GM23338 (cell line): ENCODE results near the gene PEPD. TPM values are rescaled to one million over a fixed set of nuclear protein-coding genes. Genes with fewer than 3 reads are reported as not detected.

Source experiments
- ATAC-seq: fragments of 200-7000 bp; cut with Tn5 transposase; 3 replicates; pipeline ENCODE4 v1.9.1; 2020
- DNase-seq: peaks from one replicate; pipeline ENCODE4 v3.0.0-alpha.2; 2015; ENCODE audit warnings: low spot score
- H2AFZ ChIP-seq: fragments of 200-600 bp; sonication (generic); 2 replicates; pipeline ENCODE4 v1.8.0; 2016; ENCODE audit warnings: antibody characterized with exemption, mild to moderate bottlenecking, moderate library complexity
- H3F3A ChIP-seq: fragments of 200-600 bp; sonication (generic); replicated peaks from 2 replicates; pipeline ENCODE4 v1.8.0; 2017; ENCODE audit warnings: antibody characterized with exemption, mixed run types, low read depth
- H3K27ac ChIP-seq: fragments of 200-600 bp; sonication (generic); 2 replicates; pipeline ENCODE4 v1.6.1; 2016; ENCODE audit warnings: low read depth
- H3K27me3 ChIP-seq: fragments of 200-600 bp; sonication (generic); 2 replicates; pipeline ENCODE4 v1.8.0; 2016; ENCODE audit warnings: mild to moderate bottlenecking, mixed run types, moderate library complexity; ENCODE audit not compliant: insufficient read depth
- H3K36me3 ChIP-seq: fragments of 200-600 bp; sonication (generic); 2 replicates; pipeline ENCODE4 v1.8.0; 2016; ENCODE audit warnings: mild to moderate bottlenecking; ENCODE audit not compliant: insufficient read depth
- H3K4me1 ChIP-seq: fragments of 200-600 bp; sonication (generic); 2 replicates; pipeline ENCODE4 v1.8.0; 2016; ENCODE audit warnings: mild to moderate bottlenecking, moderate library complexity; ENCODE audit not compliant: insufficient read depth
- H3K4me2 ChIP-seq: fragments of 200-600 bp; sonication (generic); 2 replicates; pipeline ENCODE4 v1.7.1; 2017; ENCODE audit warnings: mixed run types
- H3K4me3 ChIP-seq: fragments of 200-600 bp; sonication (generic); 2 replicates; pipeline ENCODE4 v1.6.1; 2016; ENCODE audit warnings: mixed run types
- H3K79me2 ChIP-seq: fragments of 200-600 bp; sonication (generic); replicated peaks from 2 replicates; pipeline ENCODE4 v1.8.0; 2017; ENCODE audit warnings: mild to moderate bottlenecking; ENCODE audit not compliant: insufficient read depth
- H3K9me2 ChIP-seq: fragments of 200-600 bp; sonication (generic); 2 replicates; pipeline ENCODE4 v1.8.0; 2017; ENCODE audit not compliant: insufficient read depth
- H4K20me1 ChIP-seq: fragments of 200-600 bp; sonication (generic); replicated peaks from 2 replicates; pipeline ENCODE4 v1.8.0; 2017; ENCODE audit warnings: mild to moderate bottlenecking; ENCODE audit not compliant: insufficient read depth
- H3K27ac Mint-ChIP-seq: 2 replicates; pipeline ENCODE4 v1.8.0; 2020; ENCODE audit warnings: inconsistent platforms, mild to moderate bottlenecking, moderate library complexity, mixed read lengths
- H3K27me3 Mint-ChIP-seq: 3 replicates; pipeline ENCODE4 v1.8.0; 2022; ENCODE audit warnings: low read depth, mild to moderate bottlenecking, moderate library complexity, mixed read lengths, inconsistent platforms; ENCODE audit not compliant: insufficient read depth, poor library complexity
- H3K36me3 Mint-ChIP-seq: 3 replicates; pipeline ENCODE4 v1.8.0; 2021; ENCODE audit warnings: low read depth, mild to moderate bottlenecking, inconsistent platforms, moderate library complexity, mixed read lengths
- H3K4me1 Mint-ChIP-seq: 3 replicates; pipeline ENCODE4 v1.8.0; 2020; ENCODE audit warnings: mild to moderate bottlenecking, inconsistent platforms, mixed read lengths
- H3K4me3 Mint-ChIP-seq: 3 replicates; pipeline ENCODE4 v1.8.0; 2021; ENCODE audit warnings: moderate library complexity, mild to moderate bottlenecking, inconsistent platforms, mixed read lengths
- H3K9me3 Mint-ChIP-seq: 3 replicates; pipeline ENCODE4 v1.8.0; 2020; ENCODE audit warnings: moderate library complexity, mild to moderate bottlenecking, inconsistent platforms, mixed read lengths
- CREB1 ChIP-seq: fragments of 250-450 bp; sonication (Bioruptor Pico); IDR thresholded peaks from 2 replicates; pipeline ENCODE4 v1.5.0; 2020; ENCODE audit warnings: low read depth, mild to moderate bottlenecking, moderate library complexity
- CTCF ChIP-seq, 2 experiments: fragments of 200-600 bp in 1 of 2; sonication (generic) in 1 of 2; conservative IDR thresholded peaks; 2 replicates each; pipeline versions ENCODE4 v1.5.1 to v1.6.1; 2016 to 2017; ENCODE audit warnings: antibody characterized with exemption in 2 of 2, low read depth in 2 of 2, mild to moderate bottlenecking in 2 of 2, moderate library complexity in 1 of 2
- ETS1 ChIP-seq: IDR thresholded peaks from 2 replicates; pipeline ENCODE4 v1.6.1; 2016; ENCODE audit warnings: antibody characterized with exemption
- EZH2 ChIP-seq: fragments of 200-600 bp; sonication (generic); IDR thresholded peaks from one replicate; pipeline ENCODE4 v1.8.0; 2017; ENCODE audit warnings: antibody characterized with exemption, mild to moderate bottlenecking, low read depth; ENCODE audit not compliant: unreplicated experiment
- EZH2phosphoT487 ChIP-seq: fragments of 200-600 bp; sonication (generic); IDR thresholded peaks from one replicate; pipeline ENCODE4 v1.8.1; 2018; ENCODE audit warnings: antibody characterized with exemption; ENCODE audit not compliant: unreplicated experiment
- JUNB ChIP-seq: IDR thresholded peaks from one replicate; pipeline ENCODE4 v1.6.1; 2016; ENCODE audit warnings: antibody characterized with exemption; ENCODE audit not compliant: unreplicated experiment
- NANOG ChIP-seq: IDR thresholded peaks from 2 replicates; pipeline ENCODE4 v1.6.1; 2016; ENCODE audit warnings: antibody characterized with exemption, borderline replicate concordance
- POLR2AphosphoS5 ChIP-seq: IDR thresholded peaks from 2 replicates; pipeline ENCODE4 v1.6.1; 2016; ENCODE audit warnings: antibody characterized with exemption, low read depth
- STAT1 ChIP-seq: IDR thresholded peaks from one replicate; pipeline ENCODE4 v1.6.1; 2016; ENCODE audit warnings: antibody characterized with exemption; ENCODE audit not compliant: unreplicated experiment
- ZNF114 ChIP-seq: fragments of 250-450 bp; sonication (Bioruptor Pico); IDR thresholded peaks from 2 replicates; pipeline ENCODE4 v1.5.0; 2020; ENCODE audit warnings: mild to moderate bottlenecking, moderate library complexity
- ZNF331 ChIP-seq: fragments of 250-450 bp; sonication (Bioruptor Pico); IDR thresholded peaks from 2 replicates; pipeline ENCODE4 v1.5.0; 2020; ENCODE audit warnings: low read depth, mild to moderate bottlenecking, moderate library complexity
- polyA plus RNA-seq: library from polyadenylated mRNA; unstranded; fragments of >200 nt; fragmentation: Nextera tagmentation; extraction: Ambion mirVana; gene quantifications from 2 replicates; pipeline ENCODE4 v1.2.1, GENCODE V29; 2016
- total RNA-seq: library from RNA; depleted of rRNA; stranded (reverse); fragments of >200 nt; shearing (Covaris generic); gene quantifications from 2 replicates; pipeline ENCODE4 v1.2.3, GENCODE V29; 2014
- TF ChIP-seq, protein P1 (sequence below): IDR thresholded peaks from one replicate; pipeline ENCODE4 v1.6.1; 2018; ENCODE audit warnings: antibody characterized with exemption; ENCODE audit not compliant: unreplicated experiment
- TF ChIP-seq, protein P2 (sequence below): fragments of 250-450 bp; sonication (Bioruptor Pico); IDR thresholded peaks from 2 replicates; pipeline ENCODE4 v1.5.0; 2020; ENCODE audit warnings: mild to moderate bottlenecking, moderate library complexity

The PEPD gene
- total and polyA plus RNA-seq, 2 experiments from 2014 or later: 81.7 to 89.2 TPM

DNA sequence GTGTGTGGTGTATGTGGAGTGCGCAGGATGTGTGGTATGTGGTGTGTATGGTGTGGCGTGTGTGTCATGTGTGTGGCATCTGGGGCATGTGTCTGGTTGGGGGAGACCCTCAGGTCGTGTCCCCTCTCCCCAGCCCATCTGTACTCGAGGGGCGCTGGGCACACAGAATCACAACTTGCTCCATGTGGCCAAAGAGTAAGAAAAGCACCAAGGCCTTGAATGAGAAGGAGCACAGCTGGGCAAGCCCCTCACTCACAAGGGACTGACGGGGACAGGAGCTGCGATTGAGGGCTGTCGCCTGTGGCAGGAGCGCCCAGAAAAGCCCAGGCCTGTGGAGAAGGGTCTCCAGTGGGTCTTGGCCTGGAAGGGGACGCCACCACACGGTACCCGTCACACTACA, 62.8 kb downstream of the PEPD start:
- H3K36me3 ChIP-seq: no peaks in the 10 kb centered on the region
- H3K4me1 ChIP-seq: no peaks in the 10 kb centered on the region
- Mint-ChIP-seq H3K4me1 (no peaks in the 10 kb centered on the region), H3K4me3 (no peak overlapping the region), H3K36me3 (peaks cover 4% of the 10 kb centered on the region; the same call in 1 of the 3 replicates), H3K27me3 (no peaks in the 10 kb centered on the region), H3K27ac (no peak overlapping the region), H3K9me3 (no peaks in the 10 kb centered on the region)
- TF ChIP-seq EZH2phosphoT487 (no peak), NANOG (no peak), JUNB (no peak), ZNF114 (CRISPR knock-in tag) (no peak), CREB1 (CRISPR knock-in tag) (no peak), POLR2AphosphoS5 (no peak), CTCF (conservative IDR thresholded peaks at IDR 0.05; ENCODE audit: low read depth in 2 of 2) (no peak), ETS1 (no peak), STAT1 (no peak), EZH2 (no peak), ZNF331 (CRISPR knock-in tag) (no peak)
- TF ChIP-seq, protein P1, sequence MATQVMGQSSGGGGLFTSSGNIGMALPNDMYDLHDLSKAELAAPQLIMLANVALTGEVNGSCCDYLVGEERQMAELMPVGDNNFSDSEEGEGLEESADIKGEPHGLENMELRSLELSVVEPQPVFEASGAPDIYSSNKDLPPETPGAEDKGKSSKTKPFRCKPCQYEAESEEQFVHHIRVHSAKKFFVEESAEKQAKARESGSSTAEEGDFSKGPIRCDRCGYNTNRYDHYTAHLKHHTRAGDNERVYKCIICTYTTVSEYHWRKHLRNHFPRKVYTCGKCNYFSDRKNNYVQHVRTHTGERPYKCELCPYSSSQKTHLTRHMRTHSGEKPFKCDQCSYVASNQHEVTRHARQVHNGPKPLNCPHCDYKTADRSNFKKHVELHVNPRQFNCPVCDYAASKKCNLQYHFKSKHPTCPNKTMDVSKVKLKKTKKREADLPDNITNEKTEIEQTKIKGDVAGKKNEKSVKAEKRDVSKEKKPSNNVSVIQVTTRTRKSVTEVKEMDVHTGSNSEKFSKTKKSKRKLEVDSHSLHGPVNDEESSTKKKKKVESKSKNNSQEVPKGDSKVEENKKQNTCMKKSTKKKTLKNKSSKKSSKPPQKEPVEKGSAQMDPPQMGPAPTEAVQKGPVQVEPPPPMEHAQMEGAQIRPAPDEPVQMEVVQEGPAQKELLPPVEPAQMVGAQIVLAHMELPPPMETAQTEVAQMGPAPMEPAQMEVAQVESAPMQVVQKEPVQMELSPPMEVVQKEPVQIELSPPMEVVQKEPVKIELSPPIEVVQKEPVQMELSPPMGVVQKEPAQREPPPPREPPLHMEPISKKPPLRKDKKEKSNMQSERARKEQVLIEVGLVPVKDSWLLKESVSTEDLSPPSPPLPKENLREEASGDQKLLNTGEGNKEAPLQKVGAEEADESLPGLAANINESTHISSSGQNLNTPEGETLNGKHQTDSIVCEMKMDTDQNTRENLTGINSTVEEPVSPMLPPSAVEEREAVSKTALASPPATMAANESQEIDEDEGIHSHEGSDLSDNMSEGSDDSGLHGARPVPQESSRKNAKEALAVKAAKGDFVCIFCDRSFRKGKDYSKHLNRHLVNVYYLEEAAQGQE: no peak
- TF ChIP-seq, protein P2, sequence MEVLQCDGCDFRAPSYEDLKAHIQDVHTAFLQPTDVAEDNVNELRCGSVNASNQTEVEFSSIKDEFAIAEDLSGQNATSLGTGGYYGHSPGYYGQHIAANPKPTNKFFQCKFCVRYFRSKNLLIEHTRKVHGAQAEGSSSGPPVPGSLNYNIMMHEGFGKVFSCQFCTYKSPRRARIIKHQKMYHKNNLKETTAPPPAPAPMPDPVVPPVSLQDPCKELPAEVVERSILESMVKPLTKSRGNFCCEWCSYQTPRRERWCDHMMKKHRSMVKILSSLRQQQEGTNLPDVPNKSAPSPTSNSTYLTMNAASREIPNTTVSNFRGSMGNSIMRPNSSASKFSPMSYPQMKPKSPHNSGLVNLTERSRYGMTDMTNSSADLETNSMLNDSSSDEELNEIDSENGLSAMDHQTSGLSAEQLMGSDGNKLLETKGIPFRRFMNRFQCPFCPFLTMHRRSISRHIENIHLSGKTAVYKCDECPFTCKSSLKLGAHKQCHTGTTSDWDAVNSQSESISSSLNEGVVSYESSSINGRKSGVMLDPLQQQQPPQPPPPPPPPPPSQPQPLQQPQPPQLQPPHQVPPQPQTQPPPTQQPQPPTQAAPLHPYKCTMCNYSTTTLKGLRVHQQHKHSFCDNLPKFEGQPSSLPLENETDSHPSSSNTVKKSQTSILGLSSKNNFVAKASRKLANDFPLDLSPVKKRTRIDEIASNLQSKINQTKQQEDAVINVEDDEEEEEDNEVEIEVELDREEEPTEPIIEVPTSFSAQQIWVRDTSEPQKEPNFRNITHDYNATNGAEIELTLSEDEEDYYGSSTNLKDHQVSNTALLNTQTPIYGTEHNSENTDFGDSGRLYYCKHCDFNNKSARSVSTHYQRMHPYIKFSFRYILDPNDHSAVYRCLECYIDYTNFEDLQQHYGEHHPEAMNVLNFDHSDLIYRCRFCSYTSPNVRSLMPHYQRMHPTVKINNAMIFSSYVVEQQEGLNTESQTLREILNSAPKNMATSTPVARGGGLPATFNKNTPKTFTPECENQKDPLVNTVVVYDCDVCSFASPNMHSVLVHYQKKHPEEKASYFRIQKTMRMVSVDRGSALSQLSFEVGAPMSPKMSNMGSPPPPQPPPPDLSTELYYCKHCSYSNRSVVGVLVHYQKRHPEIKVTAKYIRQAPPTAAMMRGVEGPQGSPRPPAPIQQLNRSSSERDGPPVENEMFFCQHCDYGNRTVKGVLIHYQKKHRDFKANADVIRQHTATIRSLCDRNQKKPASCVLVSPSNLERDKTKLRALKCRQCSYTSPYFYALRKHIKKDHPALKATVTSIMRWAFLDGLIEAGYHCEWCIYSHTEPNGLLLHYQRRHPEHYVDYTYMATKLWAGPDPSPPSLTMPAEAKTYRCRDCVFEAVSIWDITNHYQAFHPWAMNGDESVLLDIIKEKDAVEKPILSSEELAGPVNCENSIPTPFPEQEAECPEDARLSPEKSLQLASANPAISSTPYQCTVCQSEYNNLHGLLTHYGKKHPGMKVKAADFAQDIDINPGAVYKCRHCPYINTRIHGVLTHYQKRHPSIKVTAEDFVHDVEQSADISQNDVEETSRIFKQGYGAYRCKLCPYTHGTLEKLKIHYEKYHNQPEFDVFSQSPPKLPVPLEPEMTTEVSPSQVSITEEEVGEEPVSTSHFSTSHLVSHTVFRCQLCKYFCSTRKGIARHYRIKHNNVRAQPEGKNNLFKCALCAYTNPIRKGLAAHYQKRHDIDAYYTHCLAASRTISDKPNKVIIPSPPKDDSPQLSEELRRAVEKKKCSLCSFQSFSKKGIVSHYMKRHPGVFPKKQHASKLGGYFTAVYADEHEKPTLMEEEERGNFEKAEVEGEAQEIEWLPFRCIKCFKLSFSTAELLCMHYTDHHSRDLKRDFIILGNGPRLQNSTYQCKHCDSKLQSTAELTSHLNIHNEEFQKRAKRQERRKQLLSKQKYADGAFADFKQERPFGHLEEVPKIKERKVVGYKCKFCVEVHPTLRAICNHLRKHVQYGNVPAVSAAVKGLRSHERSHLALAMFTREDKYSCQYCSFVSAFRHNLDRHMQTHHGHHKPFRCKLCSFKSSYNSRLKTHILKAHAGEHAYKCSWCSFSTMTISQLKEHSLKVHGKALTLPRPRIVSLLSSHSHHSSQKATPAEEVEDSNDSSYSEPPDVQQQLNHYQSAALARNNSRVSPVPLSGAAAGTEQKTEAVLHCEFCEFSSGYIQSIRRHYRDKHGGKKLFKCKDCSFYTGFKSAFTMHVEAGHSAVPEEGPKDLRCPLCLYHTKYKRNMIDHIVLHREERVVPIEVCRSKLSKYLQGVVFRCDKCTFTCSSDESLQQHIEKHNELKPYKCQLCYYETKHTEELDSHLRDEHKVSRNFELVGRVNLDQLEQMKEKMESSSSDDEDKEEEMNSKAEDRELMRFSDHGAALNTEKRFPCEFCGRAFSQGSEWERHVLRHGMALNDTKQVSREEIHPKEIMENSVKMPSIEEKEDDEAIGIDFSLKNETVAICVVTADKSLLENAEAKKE: no peak
- no peaks in the 10 kb centered on the region for H3F3A ChIP-seq
- no peak overlapping the region for H2AFZ ChIP-seq
- H3K9me2 ChIP-seq: no peaks in the 10 kb centered on the region
- H3K4me2 ChIP-seq: no peak overlapping the region
- H3K27me3 ChIP-seq: no peaks in the 10 kb centered on the region
- DNase-seq: no peak
- no peak for ATAC-seq
- no peak overlapping the region for H3K27ac ChIP-seq
- no peaks in the 10 kb centered on the region for H3K79me2 ChIP-seq
- no peak overlapping the region for H3K4me3 ChIP-seq
- no peaks in the 10 kb centered on the region for H4K20me1 ChIP-seq
